Measurements from ENCODE around the gene EPB41L4B.

Gene EPB41L4B

DNA sequence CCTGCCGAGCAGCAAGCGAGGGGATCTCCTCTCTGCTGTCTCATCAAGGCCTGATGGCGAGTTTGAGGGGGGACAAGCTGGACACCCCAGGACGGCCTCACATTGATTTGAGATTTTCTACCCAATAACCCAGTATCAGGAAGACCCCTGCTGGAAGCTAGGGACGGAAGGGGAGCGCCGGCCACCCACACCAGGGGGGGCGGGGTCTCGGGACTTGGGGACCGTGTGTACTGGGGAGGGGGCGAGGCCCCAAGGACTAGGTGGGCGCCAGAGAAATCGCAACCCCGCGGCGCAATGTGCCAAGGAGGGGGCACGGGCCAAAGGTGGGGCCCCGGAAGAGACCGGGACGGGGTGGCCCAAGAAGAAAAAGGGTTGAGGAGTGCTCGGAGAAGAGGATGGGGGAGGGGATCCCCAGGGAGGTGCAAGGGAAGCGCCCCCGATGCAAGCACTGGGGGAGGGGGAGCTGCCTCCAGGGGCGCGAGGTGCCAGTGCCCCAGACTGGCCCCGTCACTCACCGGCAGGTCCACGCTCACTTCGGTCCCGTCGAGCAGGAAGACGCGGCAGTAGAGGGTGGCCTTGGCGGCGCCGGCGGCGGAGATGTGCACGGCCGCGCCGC is 1.1 kb downstream of the EPB41L4B start:
- no peak for DNase-seq

- DNase-seq: no peak
Measured at GRCh38 chr9:109319017-109319625, 1.7 kb downstream of the EPB41L4B start.

GRCh38 chr9:109317979-109318741 is 2.7 kb downstream of the EPB41L4B start:
- DNase-seq: no peak

GRCh38 chr9:109317311-109317978 is 3.4 kb downstream of the EPB41L4B start:
- no peak for DNase-seq

DNA sequence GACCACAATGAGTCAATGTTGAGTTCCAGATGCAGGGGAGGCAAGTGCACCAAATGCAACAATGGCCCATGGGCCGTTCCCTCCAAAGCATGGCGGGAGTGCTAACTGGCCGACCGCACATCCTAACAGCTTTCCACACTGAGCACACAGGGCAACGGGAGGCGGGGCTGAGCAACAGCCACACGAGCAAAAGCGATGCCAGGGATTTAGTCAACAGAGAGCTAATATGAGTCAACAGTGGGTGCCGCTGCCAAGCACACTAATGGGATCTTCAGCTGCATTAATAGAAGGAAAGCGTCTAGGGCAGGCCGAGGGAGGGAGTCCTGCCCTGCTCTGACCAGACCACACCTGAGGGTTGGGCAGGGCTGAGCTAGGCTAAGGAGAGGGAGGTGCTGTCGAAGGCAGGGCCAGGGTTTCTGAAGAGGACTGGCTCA is 4.6 kb downstream of the EPB41L4B start:
- DNase-seq: peak; percentile 66

DNA sequence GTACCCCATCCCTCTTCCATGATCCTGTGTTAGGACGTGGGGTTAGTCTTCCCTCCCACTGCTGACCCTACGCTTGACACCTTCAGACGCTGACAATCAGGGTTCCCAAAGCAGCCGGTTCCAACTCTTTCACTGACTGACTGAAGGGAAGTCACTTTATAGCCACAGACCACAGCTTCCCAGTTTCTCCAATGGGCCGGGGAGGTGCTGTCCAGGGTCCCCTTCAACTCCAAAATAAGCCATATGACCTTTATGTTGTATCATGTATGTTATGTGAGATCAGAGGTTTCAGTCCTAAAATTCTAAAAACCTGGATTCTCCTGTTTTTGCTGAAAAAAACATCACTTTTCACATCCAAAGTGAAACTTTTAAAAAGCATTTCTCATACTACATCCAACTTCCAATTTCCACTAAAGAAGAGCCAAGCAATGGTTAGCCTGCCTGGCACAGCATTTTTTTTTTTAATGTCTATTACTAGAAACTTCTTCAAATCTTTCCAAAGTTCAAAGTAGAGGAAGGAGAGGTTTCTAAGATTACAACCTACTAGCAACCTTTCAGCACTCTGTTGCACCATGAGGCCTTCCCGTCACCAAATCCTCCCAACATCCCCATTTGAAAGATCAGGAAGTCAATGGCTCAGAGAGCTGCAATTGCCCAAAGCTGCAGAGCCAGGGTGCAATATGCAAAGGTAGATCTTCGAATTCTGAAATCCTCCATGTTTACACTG is 5.2 kb downstream of the EPB41L4B start:
- DNase-seq: no peak

GRCh38 chr9:109314011-109314531 is 6.8 kb downstream of the EPB41L4B start:
- no peak for DNase-seq

DNA sequence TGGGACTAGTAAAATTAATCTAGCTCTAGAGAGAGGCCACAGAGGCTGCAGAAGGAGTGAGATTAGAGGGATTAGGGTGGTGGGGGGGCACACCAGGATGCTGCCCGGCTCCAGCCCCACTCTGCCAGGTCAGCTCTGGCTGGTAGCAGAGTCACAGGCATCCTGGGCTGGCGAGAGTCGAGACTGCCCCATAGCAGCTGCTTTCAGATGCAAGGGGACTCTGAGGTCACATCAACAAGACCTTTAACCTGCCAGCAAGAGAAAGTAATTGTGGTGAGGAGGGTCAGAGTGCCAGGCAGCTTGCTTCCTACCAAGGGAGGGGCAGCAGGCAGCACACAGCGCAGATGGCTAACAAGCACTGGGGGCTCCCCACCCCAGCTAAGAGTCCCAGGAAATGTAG is 7.5 kb downstream of the EPB41L4B start:
- DNase-seq: no peak

- no peak for DNase-seq
Measured at GRCh38 chr9:109312783-109313182, 8.1 kb downstream of the EPB41L4B start.

- no peak for DNase-seq
Measured at GRCh38 chr9:109311731-109312130, 9.1 kb downstream of the EPB41L4B start.

GRCh38 chr9:109311286-109311685 is 9.6 kb downstream of the EPB41L4B start:
- no peak for DNase-seq

DNA sequence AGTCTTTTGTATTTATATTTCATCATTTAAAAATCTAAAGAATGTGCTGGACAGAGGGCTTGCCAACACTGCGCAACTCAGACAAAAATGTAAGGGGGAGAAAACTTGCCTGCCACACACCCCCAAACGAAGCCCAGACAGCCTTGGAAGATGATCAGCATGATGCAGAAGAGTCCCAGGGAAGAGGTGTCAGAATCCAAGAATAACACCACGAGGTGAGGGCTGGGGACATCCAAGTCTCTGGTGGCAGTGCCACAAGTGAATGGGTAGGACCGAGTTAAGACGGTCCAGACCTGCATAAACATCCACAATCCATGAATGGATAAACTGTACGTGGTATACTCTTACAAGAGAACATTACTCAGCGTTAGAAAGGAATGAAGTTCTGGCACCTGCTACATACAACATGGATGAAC is 10.4 kb downstream of the EPB41L4B start:
- no peak for DNase-seq

- DNase-seq: no peak
Measured at GRCh38 chr9:109309282-109309681, 11.6 kb downstream of the EPB41L4B start.

DNA sequence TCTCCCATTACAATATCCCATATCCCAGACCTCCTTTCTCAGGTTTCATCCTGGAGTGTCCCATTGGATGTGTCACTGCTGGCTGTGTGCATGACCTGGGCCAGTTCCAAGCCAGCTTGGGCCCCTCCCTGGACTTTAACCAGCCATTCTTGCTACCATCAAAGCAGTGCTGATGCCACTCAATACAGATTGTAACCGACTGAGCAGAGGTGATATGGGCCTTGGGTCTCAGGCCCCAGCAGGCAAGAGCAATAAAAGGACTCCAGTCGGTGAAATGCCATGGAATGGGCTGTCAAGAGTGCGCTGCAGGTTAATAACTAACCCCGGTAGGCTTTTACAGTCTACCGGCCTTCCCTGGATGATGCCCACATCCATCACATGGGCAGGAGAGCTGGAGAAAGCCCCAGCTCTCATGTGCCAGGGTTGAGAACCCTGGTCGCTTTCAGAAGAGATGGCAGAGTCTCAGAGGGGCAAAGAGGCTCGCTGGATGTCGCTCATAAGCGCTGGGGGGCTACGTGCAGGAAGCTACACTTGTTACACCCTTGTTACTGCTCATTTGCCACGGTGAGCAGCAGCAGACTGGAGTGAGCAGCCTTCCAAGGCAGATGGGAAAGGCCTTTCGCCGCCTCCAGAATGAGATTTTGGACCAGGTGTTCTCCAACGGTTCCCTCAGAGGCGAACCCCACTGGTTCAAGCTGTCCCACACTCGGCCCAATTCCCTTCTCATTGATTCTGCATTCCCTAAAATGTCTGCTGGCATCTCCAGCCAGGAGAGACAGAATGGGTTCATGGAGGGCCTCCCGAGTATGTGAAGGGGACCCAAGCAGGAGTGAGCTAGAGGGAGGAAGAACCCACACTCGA is 13.2 kb downstream of the EPB41L4B start:
- DNase-seq: no peak

GRCh38 chr9:109305801-109306200 is 15.1 kb downstream of the EPB41L4B start:
- no peak for DNase-seq

DNA sequence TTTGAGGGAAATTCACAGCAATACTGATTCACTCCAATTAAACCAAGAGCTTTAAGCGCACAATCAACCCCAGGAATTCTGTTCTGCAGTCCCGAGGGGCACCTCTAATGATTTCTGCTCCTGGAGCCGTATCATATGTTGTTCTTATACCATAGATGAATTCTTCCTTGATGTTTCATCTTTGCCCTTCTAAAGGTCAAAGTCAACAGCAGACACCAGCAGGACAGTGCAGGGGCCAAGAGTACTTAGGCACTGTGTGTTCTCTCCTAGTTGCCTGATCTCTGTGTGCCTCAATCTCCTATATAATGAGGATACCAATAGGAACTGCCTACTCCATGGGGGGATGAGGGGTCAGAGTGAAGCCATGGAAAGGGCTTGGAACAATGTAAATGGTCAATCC is 16.5 kb downstream of the EPB41L4B start:
- peak; percentile 11 for DNase-seq

DNA sequence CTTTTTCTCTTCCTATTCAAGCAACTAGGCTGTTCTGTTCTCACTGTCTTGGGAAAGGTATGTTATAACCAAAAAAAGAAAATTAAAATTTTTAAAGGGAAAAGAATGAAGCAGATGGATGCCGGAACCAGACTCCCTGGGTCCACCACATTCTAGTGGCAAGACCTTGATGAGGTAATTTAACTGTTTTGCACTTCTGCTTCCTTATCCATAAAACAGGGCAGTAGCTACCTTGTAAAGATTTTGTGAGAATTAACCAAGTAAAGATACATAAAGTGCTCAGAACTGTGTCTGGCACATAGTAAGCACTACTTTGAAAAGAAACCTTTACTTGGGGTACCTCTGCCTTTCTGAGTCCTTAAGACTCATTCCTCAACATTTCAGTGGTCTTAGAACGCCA is 17.0 kb downstream of the EPB41L4B start:
- DNase-seq: no peak

- DNase-seq: no peak
Measured at GRCh38 chr9:109302606-109303005, 18.3 kb downstream of the EPB41L4B start.

- no peak for DNase-seq
Measured at GRCh38 chr9:109301012-109301411, 19.8 kb downstream of the EPB41L4B start.

DNA sequence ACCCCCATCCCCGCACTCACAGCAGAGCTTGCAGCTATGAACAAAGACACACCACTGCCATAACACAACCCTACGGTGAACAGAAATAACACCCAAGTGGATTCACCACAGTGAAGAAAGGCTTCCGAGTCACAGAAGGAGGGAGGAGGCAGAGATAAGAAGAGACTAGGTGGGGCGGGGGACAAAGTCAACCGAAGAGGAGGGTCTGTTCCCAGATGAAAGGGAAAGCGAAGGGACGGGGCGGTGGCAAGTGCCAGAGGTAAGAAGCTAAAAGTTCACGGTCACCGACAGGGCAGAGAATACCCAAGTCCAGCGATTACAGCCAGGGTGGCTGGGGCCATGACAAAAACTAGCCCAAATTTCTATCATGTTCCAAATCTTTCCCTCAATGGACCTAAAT is 21.0 kb downstream of the EPB41L4B start:
- no peak for DNase-seq

- DNase-seq: peak; percentile 36
Measured at GRCh38 chr9:109297899-109298298, 23.0 kb downstream of the EPB41L4B start.
